ENCODE data around the gene GOLGA8B.
"Not testable (repeated sequence)": the region's sequence is repeated elsewhere in the genome, so short reads cannot be mapped to it uniquely, and the experiment has no call there.

DNA sequence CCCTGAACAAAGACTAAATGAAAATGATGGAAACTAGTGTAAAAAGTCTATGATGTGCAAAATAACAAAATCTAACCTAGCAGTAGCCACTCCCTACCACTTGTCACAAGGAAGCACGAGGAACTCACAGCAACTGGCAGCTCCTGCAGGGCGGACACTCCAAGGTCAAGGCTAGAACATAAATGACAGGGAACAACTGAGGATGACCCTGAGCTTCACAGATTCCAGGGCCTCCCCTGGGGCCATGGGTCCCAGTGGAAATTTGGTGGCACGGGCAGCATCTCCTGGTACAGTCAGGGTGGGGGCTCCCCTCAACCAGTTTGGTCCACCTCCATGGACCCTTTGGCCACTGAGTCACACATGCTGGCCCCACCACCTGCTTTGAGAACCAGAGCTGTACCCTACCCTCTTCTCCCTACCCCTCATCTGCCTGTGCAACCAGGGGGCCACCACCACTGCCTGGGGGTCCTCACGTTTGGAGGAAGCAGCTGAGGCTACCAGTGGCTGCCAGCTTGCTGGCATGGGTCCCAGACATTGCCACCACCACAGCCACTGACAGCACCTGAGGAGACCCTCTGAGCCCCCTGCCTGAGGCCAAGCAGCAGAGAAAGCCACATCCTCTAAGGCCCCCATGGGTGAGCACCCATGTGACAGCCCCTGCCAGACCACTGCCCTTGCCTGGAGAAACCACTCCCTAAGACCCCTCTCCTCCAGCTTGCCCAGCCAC lies 13.6 kb downstream of the GOLGA8B start:
- not testable (repeated sequence) for TF ChIP-seq POLR2A (IDR thresholded peaks at IDR 0.05); CTCF (IDR thresholded peaks at IDR 0.05); POLR2AphosphoS5 (IDR thresholded peaks at IDR 0.05); EP300 (IDR thresholded peaks at IDR 0.05; ENCODE audit: low read depth)

All from transverse colon (tissue), 4 donors.